Mesodermal cell (in vitro differentiated cells): ENCODE measurements around the gene CCL27.

Experiments used
- H3K27ac ChIP-seq: 2 replicates; pipeline ENCODE4 v1.7.0; 2013; ENCODE audit warnings: mild to moderate bottlenecking, low read depth, low read length, moderate library complexity; ENCODE audit not compliant: severe bottlenecking
- H3K36me3 ChIP-seq: 2 replicates; pipeline ENCODE4 v1.7.1; 2013; ENCODE audit warnings: mild to moderate bottlenecking, low read length, moderate library complexity; ENCODE audit not compliant: control insufficient read depth, insufficient read depth
- H3K4me1 ChIP-seq: one replicate; pipeline ENCODE4 v1.7.1; 2013; ENCODE audit warnings: mild to moderate bottlenecking, low read length; ENCODE audit not compliant: insufficient read depth, control insufficient read depth, poor library complexity, severe bottlenecking
- H3K4me3 ChIP-seq: 2 replicates; pipeline ENCODE4 v1.7.0; 2013; ENCODE audit warnings: low read length, control low read depth, mild to moderate bottlenecking; ENCODE audit not compliant: insufficient read depth, poor library complexity, severe bottlenecking; ENCODE audit errors: extremely low read depth
- H3K9me3 ChIP-seq: 2 replicates; pipeline ENCODE4 v1.7.1; 2013; ENCODE audit warnings: mild to moderate bottlenecking, low read length, moderate library complexity; ENCODE audit not compliant: control insufficient read depth
- WGBS, 2 experiments: methylation state at CpG; one replicate each; pipeline ENCODE4 v1.1.5; 2013; ENCODE audit warnings: missing lambda C conversion rate in 2 of 2; ENCODE audit not compliant: insufficient coverage in 2 of 2; 5-methylcytosine and 5-hydroxymethylcytosine counted together

The CCL27 gene

GRCh38 chr9:34675869-34676268, 13.4 kb upstream of the CCL27 start:
- no peak overlapping the region for H3K27ac ChIP-seq
- H3K4me3 ChIP-seq = no peak overlapping the region
- no peaks in the 10 kb centered on the region for H3K4me1 ChIP-seq
- no peaks in the 10 kb centered on the region for H3K9me3 ChIP-seq
- no peaks in the 10 kb centered on the region for H3K36me3 ChIP-seq
- WGBS, 2 experiments = 90 to 100% methylated on average over 2 of the region's 2 CpGs

DNA sequence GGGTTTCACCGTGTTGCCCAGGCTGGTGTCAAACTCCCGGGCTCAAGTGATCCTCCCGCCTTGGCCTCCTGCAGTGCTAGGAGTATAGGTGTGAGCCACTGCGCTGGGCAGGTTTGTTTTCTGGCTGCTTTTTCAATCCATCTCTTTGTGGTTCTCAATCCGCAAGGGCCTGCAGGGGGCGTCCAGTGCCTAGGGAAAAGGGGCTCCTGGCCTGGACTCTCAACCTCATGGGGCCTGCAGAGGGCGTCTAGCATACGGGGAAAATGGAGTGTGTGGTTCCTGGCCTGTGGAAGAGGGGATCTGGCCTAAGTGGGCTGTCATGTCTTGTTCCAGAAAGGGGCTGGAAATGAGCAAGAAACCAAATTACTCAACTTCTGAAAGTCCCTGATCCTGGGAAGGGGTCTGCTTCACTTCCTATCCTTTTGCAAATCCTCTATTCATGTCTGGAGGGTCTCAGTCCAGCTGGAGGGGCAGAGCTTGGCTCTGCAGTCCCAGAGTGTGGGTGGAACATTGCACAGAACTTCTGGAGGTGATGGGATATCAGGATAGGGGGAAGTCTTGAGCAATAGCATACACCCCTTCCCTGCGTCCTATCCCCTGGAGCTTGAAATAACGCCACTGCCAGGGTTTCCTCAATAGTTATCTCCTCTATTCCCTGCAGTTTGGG, 12.7 kb upstream of the CCL27 start:
- H3K36me3 ChIP-seq = no peaks in the 10 kb centered on the region
- no peak overlapping the region for H3K4me3 ChIP-seq
- H3K9me3 ChIP-seq = peaks cover 6% of the 10 kb centered on the region
- H3K27ac ChIP-seq = no peak overlapping the region
- 31 to 71% methylated on average over 4 to 7 of the region's 10 CpGs for WGBS, 2 experiments
- no peaks in the 10 kb centered on the region for H3K4me1 ChIP-seq

DNA sequence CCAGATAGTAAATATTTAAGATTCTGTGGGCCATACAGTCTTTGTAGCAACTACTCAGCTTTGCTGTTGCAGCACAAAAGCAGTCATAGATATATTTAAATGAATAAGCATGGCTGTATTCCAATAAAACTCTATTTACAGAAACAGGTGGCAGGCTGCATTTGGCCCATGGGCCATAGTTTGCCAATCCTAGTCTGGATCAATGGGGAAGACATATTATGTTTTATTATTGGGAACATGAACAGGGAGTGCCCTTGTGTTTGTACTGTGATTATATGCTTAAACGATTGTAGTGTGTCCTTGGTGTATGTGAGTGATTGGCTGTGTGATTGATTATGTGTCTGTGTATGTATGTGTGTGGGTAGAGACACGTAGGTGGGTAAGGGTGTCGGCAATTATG, 12.0 kb upstream of the CCL27 start:
- Histone ChIP-seq H3K9me3 (peaks cover 12% of the 10 kb centered on the region), H3K4me3 (no peak overlapping the region), H3K36me3 (peaks cover 3% of the 10 kb centered on the region), H3K4me1 (no peaks in the 10 kb centered on the region), H3K27ac (no peak overlapping the region)
- 80 to 83% methylated on average over 1 to 3 of the region's 3 CpGs for WGBS, 2 experiments

DNA sequence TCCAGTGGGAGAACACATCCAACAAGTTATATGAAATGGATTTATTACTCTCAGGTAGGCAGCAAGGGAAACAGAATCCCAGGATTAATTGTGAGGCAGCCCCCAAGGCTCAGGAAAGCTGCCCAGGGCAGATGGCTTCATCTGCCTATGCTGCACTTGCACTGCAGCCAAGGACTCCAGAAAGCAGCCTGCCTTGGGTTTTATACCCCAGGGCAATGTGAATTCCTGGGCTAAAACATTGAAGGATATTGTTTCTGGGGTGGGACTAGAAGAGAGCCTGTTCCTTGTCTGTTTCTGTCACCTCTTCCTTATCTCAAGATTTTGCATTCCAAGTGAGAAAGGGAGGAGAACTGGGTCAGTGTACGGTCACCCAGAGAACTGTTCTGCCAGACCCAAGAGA, 8.8 kb upstream of the CCL27 start:
- Histone ChIP-seq H3K4me1 (no peaks in the 10 kb centered on the region), H3K27ac (no peak overlapping the region), H3K36me3 (peaks cover 20% of the 10 kb centered on the region), H3K9me3 (peaks cover 13% of the 10 kb centered on the region), H3K4me3 (no peak overlapping the region)
- no CpG with 5 or more reads among the region's 1 CpG for WGBS, 2 experiments

- Histone ChIP-seq H3K36me3 (peaks cover 20% of the 10 kb centered on the region), H3K27ac (no peak overlapping the region), H3K4me3 (no peak overlapping the region), H3K4me1 (no peaks in the 10 kb centered on the region), H3K9me3 (peaks cover 13% of the 10 kb centered on the region)
- 91 to 94% methylated on average over 2 to 4 of the region's 5 CpGs for WGBS, 2 experiments
Measured at GRCh38 chr9:34669809-34670562, 7.5 kb upstream of the CCL27 start.

- peaks cover 20% of the 10 kb centered on the region for H3K36me3 ChIP-seq
- H3K4me1 ChIP-seq = peaks cover 11% of the 10 kb centered on the region
- 0 to 3% methylated on average over 27 to 28 of the region's 55 CpGs for WGBS, 2 experiments
- peak overlapping the region; percentile 80 for H3K4me3 ChIP-seq
- H3K27ac ChIP-seq = peak overlapping the region; percentile 95
- H3K9me3 ChIP-seq = peaks cover 10% of the 10 kb centered on the region
Measured at GRCh38 chr9:34665381-34666250, 3.2 kb upstream of the CCL27 start.

DNA sequence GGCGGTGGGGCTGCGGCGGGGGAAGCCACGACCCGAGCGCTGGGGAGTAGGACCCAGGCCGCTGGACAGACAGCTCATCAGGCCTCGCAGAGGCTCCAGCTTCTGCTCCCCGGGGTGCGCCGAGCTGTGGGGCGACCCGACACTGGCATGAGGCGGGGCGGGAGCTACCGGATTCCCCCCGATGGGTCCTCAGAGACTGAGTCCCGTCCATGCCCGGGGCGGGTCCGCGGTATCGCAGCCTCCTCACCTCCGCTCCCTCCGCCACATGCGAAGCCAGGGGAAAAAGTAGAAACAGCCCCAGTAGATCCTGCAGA, 2.6 kb upstream of the CCL27 start:
- Histone ChIP-seq H3K27ac (peak overlapping the region; percentile 24), H3K36me3 (peaks cover 20% of the 10 kb centered on the region), H3K4me1 (peaks cover 11% of the 10 kb centered on the region), H3K9me3 (peaks cover 7% of the 10 kb centered on the region), H3K4me3 (peak overlapping the region; percentile 80)
- WGBS, 2 experiments = 0 to 1% methylated on average over 19 to 23 of the region's 26 CpGs

DNA sequence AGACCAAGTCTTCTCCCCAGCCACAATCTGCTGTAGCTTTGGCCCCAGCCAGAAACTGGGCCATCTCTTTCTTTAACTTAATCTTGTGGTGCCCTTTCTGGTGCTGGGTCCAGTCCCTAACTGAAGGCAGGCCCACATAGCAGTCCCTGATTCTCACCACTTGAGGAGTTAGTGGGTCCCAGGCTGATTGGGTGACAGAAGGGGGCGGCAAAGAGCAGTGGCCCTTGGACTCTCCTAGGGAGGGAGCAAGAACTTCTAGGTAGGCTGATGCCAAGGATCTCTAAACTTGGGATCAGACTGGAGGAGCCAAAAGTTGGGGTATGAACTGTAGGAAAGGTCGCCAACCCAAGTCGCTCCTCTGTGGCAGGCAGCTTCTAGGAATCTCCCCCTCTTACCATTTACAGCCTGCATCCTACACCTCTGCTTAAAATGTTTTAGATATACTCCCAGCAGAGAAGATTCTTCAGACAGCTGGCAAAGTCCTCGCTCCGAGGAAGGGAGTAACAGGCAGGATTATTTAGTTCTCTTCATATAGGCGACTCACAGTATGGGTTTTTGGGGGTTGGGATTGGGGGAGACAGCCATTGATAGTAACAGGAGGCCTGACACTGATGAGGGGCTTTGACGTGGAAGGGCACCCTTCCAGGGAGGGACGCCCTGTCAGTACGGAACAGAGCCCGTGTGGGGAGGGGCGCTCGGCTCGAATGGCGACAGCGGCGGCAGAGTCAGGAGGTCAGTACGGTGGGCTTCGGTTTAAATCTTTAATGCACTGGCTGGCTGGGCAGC, 2.0 kb upstream of the CCL27 start:
- peaks cover 1% of the 10 kb centered on the region for H3K9me3 ChIP-seq
- peaks cover 19% of the 10 kb centered on the region for H3K36me3 ChIP-seq
- 2 to 7% methylated on average over 12 to 13 of the region's 18 CpGs for WGBS, 2 experiments
- peak overlapping the region; percentile 16 for H3K27ac ChIP-seq
- peak overlapping the region; percentile 80 for H3K4me3 ChIP-seq
- H3K4me1 ChIP-seq = peaks cover 11% of the 10 kb centered on the region

DNA sequence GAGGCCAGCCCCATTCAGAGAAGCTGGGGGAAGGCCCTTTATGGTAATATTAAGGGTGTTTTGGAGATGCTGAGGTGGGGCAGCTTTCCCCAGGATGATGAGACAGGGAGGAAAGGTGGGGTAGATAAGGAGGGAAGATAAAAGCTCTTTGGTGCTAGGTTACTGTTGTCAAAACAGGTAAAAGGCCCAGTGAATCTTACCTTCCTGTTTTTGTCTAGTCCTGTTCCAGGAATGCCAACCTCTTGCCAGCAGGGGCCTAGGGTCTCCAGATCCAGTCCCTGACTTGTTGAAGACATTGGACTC, 797 bp upstream of the CCL27 start:
- H3K4me3 ChIP-seq = no peak overlapping the region
- H3K4me1 ChIP-seq = peaks cover 11% of the 10 kb centered on the region
- peaks cover 8% of the 10 kb centered on the region for H3K36me3 ChIP-seq
- no peak overlapping the region for H3K27ac ChIP-seq
- H3K9me3 ChIP-seq = no peaks in the 10 kb centered on the region

DNA sequence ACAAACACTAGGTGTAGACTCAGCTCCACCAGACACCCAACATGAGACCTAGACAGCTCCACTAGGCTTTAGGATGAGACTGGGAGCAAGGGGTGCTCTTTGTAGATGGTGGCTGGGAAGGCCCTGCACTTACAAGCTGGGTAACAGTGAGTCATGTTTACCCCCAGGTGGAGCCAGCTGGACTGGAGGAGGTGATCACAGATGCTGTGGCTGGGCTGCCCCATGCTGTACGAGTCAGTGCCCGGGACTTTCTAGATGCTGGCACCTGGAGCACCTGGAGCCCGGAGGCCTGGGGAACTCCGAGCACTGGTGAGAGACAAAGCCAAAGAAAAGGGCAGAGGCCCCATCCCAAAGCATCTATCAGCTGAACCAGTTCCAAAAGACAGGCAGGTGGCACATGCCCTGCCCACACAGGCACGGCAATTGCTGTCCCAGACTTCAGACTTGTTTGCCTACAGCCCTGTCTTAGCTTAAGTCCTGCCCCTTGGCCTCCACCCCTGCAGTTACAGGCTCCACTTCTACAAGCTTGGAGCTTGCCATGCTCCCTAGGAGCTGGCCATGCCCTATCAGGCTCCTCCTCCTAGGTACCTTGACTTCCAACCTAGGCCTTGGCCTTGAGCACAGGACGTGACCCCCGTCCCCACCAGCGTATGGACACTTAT, 2.7 kb downstream of the CCL27 start:
- 95 to 100% methylated on average over 8 of the region's 8 CpGs for WGBS, 2 experiments
- Histone ChIP-seq H3K36me3 (peaks cover 4% of the 10 kb centered on the region), H3K27ac (no peak overlapping the region), H3K4me1 (peaks cover 13% of the 10 kb centered on the region), H3K9me3 (no peaks in the 10 kb centered on the region), H3K4me3 (no peak overlapping the region)
